ENCODE measurements around the gene FDPS.
A peak's percentile ranks its signal among the peaks of the same experiment; 100 is the strongest.
"Not testable (repeated sequence)": the region's sequence is repeated elsewhere in the genome, so short reads cannot be mapped to it uniquely, and the experiment has no call there.

FDPS gene

DNA sequence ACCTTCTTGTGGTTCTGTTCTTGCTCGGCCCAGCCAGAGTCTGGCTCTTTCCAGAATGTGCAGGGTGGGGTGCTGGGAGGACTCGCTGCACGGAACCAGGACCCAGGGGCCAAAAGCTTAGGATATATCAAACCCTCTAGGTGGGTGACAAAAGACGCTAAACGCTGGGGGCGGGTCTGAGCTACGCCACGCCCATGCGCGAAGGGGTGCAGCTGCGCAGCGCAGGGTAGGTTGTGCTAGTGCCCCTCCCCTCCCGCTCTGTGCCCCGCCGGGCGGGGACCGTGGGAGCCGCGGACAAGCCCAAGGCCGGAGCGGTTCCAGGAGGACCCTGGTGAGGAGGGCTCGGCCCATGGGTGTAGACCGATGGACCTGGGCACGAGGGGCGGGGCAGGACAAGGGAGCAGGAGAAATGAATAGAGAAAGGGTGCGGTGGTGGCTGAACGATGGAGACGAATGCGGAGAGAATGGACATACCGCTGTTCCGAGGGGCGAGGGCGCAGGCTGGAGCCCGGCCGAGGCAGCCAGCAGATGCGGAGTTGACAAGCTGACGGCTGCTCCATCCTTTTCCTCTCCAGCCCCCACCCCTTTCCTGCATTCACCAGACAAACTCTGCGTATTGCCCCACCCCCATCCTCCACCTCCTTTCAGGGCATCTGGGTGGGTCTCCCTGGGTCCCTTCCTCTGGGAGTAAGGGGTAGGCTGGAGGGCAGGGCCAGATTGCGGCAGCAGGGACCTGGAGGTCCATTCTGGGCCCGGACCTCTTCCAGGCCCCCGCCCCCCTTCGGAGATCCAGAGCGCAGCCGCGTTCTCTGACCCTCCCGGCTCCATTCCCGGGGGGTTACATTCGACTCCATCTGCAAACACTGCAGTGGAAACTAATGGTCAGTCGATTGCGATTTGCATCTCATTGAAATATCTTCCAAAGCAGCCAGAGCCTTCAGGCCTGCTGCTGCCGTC, 12.3 kb downstream of the FDPS start, which contains the start of gene RUSC1:
TSS of gene RUSC1 (plus strand) at position 234 of the 957 bp plus-strand sequence. CDS start 880 bp downstream, outside the sequence.
- DNase-seq = peak; percentile 88

DNA sequence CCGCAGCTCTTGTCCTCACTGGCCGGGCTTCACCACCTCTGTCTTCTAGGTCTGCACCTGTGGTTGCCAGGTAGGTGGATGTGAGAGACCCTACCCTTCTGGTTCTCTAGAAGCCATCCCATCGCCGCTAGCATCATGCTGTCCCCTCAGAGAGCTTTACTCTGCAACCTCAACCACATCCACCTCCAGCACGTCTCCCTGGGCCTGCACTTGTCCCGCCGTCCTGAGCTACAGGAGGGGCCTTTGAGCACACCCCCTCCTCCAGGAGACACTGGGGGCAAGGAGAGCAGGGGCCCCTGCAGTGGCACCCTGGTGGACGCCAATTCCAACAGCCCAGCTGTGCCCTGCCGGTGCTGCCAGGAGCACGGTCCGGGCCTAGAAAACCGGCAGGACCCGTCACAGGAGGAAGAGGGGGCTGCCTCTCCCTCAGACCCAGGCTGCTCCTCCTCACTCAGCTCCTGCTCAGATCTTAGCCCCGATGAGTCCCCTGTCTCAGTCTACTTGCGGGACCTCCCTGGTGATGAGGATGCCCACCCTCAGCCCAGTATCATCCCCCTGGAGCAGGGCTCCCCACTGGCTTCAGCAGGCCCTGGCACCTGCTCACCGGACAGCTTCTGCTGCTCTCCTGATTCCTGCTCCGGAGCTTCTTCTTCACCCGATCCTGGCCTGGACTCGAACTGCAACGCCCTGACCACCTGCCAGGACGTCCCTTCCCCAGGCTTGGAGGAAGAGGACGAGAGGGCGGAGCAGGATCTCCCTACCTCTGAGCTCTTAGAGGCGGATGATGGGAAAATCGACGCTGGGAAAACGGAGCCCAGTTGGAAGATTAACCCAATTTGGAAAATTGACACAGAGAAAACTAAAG, 13.2 kb downstream of the FDPS start:
- no peak for DNase-seq

DNA sequence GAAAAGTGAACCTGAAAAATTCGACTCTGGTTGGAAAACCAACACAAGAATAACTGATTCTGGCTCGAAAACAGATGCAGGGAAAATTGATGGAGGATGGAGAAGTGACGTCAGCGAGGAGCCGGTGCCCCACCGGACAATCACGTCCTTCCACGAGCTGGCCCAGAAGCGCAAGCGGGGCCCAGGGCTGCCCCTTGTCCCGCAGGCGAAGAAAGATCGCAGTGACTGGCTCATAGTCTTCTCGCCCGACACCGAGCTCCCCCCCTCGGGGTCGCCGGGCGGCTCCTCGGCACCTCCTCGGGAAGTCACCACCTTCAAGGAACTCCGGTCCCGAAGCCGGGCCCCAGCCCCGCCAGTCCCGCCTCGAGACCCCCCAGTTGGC, 13.9 kb downstream of the FDPS start:
- DNase-seq = peak; percentile 13

DNA sequence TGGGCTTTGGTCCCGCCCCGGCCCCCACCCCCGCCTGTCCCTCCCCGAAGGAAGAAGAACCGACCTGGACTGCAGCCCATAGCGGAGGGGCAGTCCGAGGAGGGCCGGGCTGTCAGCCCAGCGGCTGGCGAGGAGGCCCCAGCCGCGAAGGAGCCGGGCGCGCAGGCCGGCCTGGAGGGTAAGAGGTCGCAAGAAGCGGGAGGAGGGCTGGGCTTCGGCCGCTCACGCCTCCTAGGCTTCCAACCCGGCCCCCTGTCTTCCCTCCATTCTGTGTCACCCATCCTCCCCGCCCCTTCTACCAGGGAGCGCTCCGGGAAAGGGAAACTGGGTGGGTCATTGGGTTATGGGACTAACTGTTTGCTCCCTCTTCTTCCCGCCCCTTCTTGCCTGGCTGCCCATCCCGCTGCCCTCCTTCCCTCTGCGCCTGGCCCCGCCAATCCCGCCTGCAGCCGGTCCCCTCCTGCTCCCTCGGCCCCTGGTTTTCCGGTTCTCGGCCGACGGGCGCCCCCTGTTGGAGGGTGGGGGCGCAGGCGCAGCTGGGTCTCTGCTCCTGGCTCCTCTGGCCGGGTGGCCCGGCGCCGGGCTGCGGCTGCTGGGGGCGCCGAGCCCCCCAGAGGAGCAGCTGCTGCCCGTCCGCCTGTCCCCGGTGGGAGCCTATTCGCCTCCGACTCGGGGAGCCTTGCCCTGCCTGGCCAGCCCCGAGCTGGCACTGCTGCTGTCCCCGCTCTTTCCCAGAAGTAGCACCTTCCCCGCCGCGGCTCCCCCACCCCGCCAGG, 14.5 kb downstream of the FDPS start:
- peak; percentile 85 for DNase-seq

DNA sequence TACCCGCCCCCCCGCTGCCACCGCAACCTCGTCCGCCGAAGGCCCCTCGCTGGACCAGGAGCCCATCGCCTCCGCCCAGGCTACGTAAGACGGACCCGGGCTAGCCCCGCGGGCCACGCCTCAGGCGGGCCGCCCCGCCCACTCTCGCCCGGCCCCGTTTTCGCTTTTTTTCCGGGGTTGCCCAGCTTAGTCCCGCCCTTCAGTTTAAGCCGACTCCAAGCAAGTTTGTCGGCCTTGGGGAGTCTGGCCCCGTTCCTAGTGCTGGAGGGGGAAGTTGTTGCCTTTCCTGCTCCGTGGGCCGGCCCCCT, 15.0 kb downstream of the FDPS start:
- DNase-seq = peak; percentile 72

GRCh38 chr1:155324037-155324716, 15.5 kb downstream of the FDPS start:
- DNase-seq = peak; percentile 92

DNA sequence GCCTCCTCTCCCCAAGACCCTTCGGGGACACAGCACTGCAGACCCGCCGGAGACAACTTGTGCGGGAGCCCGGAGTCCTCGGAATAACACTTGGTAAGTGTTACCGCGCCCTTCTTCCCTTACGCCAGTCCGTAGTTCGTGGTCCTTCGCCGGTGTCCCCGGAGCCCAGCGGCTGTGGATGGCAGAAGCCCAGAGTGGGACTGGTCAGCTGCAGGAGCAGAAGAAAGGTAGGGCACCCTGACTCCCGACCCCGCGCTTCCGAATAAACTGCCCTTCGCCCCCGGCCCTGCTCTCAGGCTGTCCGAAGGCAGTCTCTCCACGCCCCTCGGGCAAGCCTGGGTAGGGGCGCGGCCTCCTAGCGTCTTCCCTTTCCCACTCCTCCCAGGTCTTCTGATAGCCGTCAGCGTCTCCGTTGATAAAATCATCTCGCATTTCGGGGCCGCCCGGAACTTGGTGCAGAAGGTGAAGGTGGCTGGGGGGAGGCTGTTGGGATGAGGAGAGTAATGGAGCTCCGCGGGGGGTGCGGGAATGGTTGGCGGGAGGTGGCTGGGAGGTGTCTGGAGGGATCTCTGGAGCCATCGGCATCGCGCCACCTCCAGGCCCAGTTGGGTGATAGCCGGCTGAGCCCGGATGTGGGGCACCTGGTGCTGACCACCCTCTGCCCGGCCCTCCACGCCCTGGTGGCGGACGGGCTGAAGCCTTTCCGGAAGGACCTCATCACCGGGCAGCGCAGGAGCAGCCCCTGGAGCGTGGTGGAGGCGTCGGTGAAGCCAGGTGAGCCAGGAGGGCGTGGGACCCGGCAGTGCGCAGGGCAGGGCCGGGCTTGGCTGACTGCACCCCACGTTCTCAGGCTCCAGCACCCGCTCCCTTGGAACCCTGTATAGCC, 16.3 kb downstream of the FDPS start:
- peak; percentile 41 for DNase-seq

DNA sequence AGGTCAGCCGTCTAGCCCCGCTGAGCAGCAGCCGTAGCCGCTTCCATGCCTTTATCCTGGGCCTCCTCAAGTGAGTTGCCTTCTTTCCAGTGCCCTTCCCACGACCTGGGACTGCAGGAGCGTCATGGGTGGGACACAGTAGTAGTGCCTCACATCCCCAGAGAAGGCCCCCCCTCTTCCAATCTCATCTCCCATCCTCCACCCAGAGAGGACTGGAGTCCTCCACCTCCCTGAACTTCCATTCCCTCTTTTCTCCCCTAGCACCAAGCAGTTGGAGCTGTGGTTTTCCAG, 16.9 kb downstream of the FDPS start:
- no peak for DNase-seq

GRCh38 chr1:155326020-155326526, 17.4 kb downstream of the FDPS start:
- DNase-seq = no peak

DNA sequence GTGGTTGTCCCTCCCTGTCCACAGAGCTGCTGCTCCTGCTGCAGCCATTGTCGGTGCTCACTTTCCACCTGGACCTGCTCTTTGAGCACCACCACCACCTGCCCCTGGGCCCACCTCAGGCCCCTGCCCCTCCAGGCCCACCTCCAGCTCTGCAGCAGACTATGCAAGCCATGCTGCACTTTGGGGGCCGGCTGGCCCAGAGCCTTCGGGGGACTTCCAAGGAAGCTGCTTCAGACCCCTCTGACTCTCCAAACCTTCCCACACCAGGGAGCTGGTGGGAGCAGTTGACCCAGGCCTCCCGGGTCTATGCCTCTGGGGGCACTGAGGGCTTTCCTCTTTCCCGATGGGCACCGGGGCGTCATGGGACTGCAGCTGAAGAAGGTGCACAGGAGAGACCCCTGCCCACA, 18.0 kb downstream of the FDPS start:
- DNase-seq = no peak

DNA sequence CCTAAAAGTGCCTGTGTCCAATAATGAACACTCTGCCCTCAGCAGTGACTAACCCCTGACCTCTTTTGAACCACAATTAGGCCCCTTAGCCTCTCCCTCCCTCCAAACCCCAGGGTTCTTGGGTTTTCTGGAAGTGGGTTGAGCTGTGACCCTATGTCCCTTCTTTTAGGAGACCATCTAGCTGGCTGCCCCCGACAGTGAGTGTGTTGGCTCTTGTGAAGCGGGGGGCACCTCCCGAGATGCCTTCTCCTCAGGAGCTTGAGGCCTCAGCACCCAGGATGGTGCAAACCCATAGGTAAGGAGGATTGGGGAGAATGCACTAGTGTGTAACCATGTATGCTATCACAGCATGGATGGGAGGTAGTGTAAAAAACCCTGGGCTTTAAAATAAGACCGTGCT, 19.3 kb downstream of the FDPS start:
- DNase-seq = no peak

DNA sequence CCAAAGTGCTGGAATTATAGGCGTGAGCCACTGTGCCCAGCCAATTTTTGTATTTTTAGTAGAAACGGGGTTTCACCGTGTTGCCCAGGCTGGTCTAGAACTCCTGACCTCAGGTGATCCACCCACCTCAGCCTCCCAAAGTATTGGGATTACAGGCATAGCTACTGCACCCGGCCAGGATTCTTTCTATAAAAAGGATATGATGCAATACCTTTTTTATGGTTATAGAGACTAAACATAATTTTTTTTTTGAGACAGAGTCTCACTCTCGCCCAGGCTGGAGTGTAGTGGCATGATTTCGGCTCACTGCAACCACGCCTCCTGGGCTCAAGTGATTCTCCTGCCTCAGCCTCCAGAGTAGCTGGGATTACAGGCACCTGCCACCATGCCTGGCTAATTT, 20.2 kb downstream of the FDPS start:
- not testable (repeated sequence) for DNase-seq

- DNase-seq = no peak
Observed at GRCh38 chr1:155329980-155330598, 21.4 kb downstream of the FDPS start.

GRCh38 chr1:155334962-155335361, 26.3 kb downstream of the FDPS start:
- no peak for DNase-seq

DNA sequence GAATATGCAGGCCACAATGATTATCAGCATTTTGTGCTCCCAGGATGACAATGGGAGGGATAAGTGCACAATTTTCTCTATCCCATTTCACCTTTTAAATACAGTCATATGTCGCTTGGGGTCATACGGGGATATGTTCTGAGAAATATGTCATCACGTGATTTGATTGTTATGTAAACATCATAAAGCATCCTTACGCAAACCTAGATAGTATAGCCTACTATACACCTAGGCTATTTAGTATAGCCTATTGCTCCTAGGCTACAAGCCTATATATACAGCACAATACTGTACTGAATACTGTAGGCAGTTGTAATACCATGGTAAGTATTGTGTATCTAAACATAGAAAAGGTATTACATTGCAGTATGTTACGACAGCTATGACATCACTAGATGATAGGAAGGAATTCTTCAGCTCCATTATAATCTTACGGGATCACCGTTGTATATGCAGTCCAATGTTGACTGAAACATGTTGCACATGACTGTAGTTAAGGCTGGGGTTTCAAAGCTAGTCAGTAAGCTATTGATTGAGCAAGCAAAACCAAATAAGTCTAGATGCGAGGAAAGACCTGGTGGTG, 30.9 kb downstream of the FDPS start:
- DNase-seq = no peak

DNA sequence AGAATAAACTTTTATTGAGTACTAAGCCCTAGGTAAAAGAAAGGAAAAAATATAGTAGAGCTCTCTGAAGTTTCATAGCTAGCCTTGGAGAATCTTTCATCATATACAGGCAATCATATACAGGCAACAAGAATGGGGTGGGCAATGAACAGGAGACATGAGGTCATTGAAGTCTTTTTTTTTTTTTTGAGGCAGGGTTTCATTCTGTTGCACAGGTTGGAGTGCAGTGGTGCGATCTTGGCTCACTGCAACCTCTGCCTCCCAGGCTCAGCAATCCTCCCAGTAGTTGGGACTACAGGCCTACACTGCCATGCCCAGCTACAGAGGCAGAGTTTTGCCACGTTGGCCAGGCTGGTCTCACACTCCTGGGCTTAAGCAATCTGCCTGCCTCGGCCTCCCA, 34.2 kb downstream of the FDPS start:
- DNase-seq = no peak

DNA sequence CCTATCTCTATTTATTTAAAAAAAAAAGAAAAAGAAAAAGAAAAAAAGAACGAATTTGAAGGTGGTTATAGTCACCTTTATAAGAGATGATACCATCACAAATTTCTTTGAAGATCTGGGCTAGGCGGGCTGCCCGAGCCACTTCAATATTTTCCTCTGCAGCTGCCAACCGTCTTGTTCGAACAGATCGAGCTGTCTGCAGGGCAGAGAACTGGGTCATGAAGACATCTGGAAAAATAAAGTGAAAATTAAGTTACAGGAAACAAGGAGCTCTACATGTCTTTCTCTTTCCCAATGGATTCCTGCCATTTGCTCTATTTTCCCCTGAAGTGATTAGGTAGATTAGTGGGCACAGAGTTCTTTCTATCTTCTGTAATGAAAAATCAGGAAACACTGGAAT, 44.0 kb downstream of the FDPS start:
- DNase-seq = no peak

DNA sequence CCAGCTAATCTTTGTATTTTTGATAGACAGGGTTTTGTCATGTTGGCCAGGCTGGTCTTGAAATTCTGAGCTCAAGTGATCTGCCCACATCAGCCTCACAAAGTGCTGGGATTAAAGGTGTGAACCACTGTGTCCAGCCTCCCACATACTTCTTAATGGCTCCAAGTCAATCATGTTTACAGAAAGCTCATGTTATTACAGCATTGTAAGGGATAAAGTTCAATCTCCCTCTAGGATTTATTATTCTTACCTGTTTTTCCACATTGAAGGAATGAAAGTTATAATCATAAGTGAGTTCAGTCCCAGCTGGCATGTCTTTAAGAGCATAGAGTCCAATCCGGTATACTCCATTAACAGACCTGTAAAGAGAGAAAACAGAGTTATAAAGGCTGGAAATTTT, 51.4 kb downstream of the FDPS start:
- DNase-seq = no peak
